Activated CD8-positive, alpha-beta T cell treated with anti-CD3 and anti-CD28 coated beads for 36 hours (primary cell): ENCODE measurements around the gene FUT7. TPM values are rescaled to one million over a fixed set of nuclear protein-coding genes. Genes with fewer than 3 reads are reported as not detected.

Source experiments
- ATAC-seq: fragments of 200-7000 bp; cut with Tn5 transposase; one replicate; pipeline ENCODE4 v1.10.0; 2021; ENCODE audit warnings: mild to moderate bottlenecking, moderate library complexity
- CTCF ChIA-PET: fragments of 350-600 bp; sonication (Branson Sonifier 250); formaldehyde crosslinking; loops from one replicate; lab custom pipeline; 2021; ENCODE audit warnings: antibody characterized with exemption; lab: Charles Lee
- POLR2A ChIA-PET: fragments of 350-600 bp; sonication (Branson Sonifier 250); formaldehyde crosslinking; loops from one replicate; lab custom pipeline; 2021; ENCODE audit warnings: antibody characterized with exemption; lab: Charles Lee
- DNase-seq: peaks from one replicate; pipeline ENCODE4 v3.0.0-alpha.2; 2020
- H3K27ac Mint-ChIP-seq: one replicate; pipeline ENCODE4 v1.8.0; 2021; ENCODE audit warnings: mild to moderate bottlenecking, mixed read lengths
- H3K27me3 Mint-ChIP-seq: one replicate; pipeline ENCODE4 v1.8.0; 2021; ENCODE audit warnings: mixed read lengths
- H3K36me3 Mint-ChIP-seq: one replicate; pipeline ENCODE4 v1.8.0; 2021; ENCODE audit warnings: low read depth, mixed read lengths
- H3K4me1 Mint-ChIP-seq: one replicate; pipeline ENCODE4 v1.8.0; 2021; ENCODE audit warnings: low read depth, mixed read lengths
- H3K4me3 Mint-ChIP-seq: one replicate; pipeline ENCODE4 v1.8.0; 2021; ENCODE audit warnings: mild to moderate bottlenecking, moderate library complexity, mixed read lengths
- H3K9me3 Mint-ChIP-seq: one replicate; pipeline ENCODE4 v1.8.0; 2021; ENCODE audit warnings: mixed read lengths
- intact Hi-C: fragments of 100-400 bp; cut with micrococcal nuclease; formaldehyde crosslinking; loops from one replicate; pipeline ENCODE4 v1.10.0; 2022
- total RNA-seq, 2 experiments: library from RNA; stranded (reverse); gene quantifications; one replicate each; pipeline ENCODE4 v1.2.3, GENCODE V29; 2021
- TF ChIP-seq, protein P1 (sequence below): fragments of 200-600 bp; IDR thresholded peaks from one replicate; pipeline ENCODE4 v1.8.0; 2022; ENCODE audit warnings: antibody characterized with exemption, mild to moderate bottlenecking

The FUT7 gene
- total RNA-seq, 2 experiments from 2014 or later: 0.09 TPM; not detected in 1

- intact Hi-C loops: no loop called here
- DNase-seq (no peak), ATAC-seq (no peak)
- CTCF ChIA-PET: no interaction called here
- H3K9me3 Mint-ChIP-seq: no peaks in the 10 kb centered on the region
- POLR2A ChIA-PET: no interaction called here
- no peaks in the 10 kb centered on the region for H3K4me1 Mint-ChIP-seq
- no peaks in the 10 kb centered on the region for H3K36me3 Mint-ChIP-seq
- TF ChIP-seq, protein P1, sequence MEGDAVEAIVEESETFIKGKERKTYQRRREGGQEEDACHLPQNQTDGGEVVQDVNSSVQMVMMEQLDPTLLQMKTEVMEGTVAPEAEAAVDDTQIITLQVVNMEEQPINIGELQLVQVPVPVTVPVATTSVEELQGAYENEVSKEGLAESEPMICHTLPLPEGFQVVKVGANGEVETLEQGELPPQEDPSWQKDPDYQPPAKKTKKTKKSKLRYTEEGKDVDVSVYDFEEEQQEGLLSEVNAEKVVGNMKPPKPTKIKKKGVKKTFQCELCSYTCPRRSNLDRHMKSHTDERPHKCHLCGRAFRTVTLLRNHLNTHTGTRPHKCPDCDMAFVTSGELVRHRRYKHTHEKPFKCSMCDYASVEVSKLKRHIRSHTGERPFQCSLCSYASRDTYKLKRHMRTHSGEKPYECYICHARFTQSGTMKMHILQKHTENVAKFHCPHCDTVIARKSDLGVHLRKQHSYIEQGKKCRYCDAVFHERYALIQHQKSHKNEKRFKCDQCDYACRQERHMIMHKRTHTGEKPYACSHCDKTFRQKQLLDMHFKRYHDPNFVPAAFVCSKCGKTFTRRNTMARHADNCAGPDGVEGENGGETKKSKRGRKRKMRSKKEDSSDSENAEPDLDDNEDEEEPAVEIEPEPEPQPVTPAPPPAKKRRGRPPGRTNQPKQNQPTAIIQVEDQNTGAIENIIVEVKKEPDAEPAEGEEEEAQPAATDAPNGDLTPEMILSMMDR: no peak
- no peak overlapping the region for H3K4me3 Mint-ChIP-seq
- H3K27ac Mint-ChIP-seq: no peak overlapping the region
- peaks cover 11% of the 10 kb centered on the region for H3K27me3 Mint-ChIP-seq
Observed at GRCh38 chr9:136983656-136984314, 48.1 kb downstream of the FUT7 start.

DNA sequence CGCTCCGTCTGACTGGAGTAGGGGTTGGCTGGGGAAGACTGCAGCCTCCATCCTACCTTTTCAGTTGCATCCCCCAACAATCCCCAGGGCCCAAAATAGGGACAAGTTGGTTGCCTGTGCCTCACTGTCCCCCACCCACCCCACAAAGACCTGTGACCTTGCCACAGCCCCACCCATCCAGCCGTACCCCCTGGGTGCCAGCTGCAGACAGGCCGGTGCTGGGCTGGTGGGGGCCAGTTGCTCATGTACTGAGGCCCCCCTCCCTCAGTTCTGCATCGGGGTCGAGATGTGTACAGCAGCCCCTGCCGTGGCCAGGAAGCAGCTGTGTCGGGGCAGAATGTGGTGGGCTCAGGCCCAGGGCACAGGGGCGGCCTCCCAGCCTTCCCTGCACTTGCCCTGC lies 48.7 kb downstream of the FUT7 start:
- intact Hi-C loops: no loop called here
- ATAC-seq (no peak), DNase-seq (no peak)
- ChIA-PET POLR2A (no interaction called here), CTCF (no interaction called here)
- H3K27ac Mint-ChIP-seq: no peak overlapping the region
- no peaks in the 10 kb centered on the region for H3K4me1 Mint-ChIP-seq
- no peak overlapping the region for H3K4me3 Mint-ChIP-seq
- no peaks in the 10 kb centered on the region for H3K9me3 Mint-ChIP-seq
- H3K36me3 Mint-ChIP-seq: no peaks in the 10 kb centered on the region
- TF ChIP-seq, protein P1: no peak
- peaks cover 11% of the 10 kb centered on the region for H3K27me3 Mint-ChIP-seq

DNA sequence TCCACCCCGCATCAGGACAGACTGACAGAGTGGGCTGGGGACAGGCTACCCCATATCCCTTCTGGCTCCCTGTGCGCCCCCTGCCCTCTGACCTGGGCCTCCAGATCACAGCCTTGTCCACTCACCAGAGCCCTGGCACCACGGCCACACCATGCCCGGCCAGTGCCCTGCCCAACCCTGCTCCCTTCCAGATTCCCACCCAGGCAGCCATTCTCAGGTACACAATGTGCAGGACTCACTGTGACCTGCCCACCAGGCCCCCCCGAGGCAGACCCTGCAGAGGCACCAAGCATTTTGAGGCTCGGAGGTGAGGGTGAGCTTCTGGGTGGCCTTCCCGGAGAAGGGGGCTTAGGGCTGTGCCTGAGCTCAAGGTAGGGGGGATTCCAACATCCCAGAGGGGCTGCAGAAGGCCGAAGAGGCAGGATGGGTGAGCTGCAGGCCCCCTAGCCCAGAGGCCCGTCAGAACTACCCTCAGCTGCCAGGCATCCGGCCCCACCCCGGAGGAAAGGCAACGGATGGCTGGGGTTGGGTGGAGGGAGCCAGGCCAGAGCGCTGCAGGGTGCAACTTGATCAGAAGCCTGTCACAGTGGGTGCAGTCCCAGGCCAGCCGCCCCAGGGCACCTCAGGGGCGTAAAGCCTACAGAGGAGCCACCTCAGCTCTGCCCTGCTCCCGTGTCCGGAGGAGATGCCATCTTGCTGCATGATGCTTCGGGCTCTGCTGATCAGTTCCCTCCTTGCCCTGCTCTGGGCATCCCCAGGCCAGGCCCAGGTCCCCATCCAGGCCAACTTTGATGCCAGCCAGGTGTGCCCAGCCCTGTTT lies 49.4 kb downstream of the FUT7 start, which contains the start of gene LCNL1:
Gene LCNL1 (plus strand): TSS at position 762 of the 820 bp plus-strand sequence. CDS start 594 bp downstream, outside the sequence.
- ATAC-seq: no peak
- no peak for DNase-seq
- Mint-ChIP-seq H3K36me3 (no peaks in the 10 kb centered on the region), H3K9me3 (no peaks in the 10 kb centered on the region), H3K27me3 (peaks cover 11% of the 10 kb centered on the region), H3K4me1 (no peaks in the 10 kb centered on the region), H3K4me3 (no peak within 1 kb of the TSS), H3K27ac (no peak within 1 kb of the TSS)
- POLR2A ChIA-PET: interaction anchor here (1.2 kb wide), 1 partner anchor 9 kb away, joined by 3 read pairs; no protein-coding TSS in a partner anchor
- TF ChIP-seq, protein P1: no peak
- CTCF ChIA-PET: interaction anchor here (1.4 kb wide), 1 partner anchor 8 kb away, joined by 3 read pairs; no protein-coding TSS in a partner anchor
- intact Hi-C loops: no loop called here

GRCh38 chr9:136981588-136982231 lies 50.2 kb downstream of the FUT7 start:
- ChIA-PET POLR2A (interaction anchor here (1.2 kb wide), 1 partner anchor 9 kb away, joined by 3 read pairs; no protein-coding TSS in a partner anchor), CTCF (interaction anchor here (1.4 kb wide), 1 partner anchor 9 kb away, joined by 3 read pairs; no protein-coding TSS in a partner anchor)
- intact Hi-C loops: no loop called here
- no peak for DNase-seq
- H3K36me3 Mint-ChIP-seq: no peaks in the 10 kb centered on the region
- no peak overlapping the region for H3K27ac Mint-ChIP-seq
- H3K4me3 Mint-ChIP-seq: no peak overlapping the region
- peaks cover 2% of the 10 kb centered on the region for H3K4me1 Mint-ChIP-seq
- H3K27me3 Mint-ChIP-seq: peaks cover 11% of the 10 kb centered on the region
- TF ChIP-seq, protein P1: no peak
- ATAC-seq: no peak
- no peaks in the 10 kb centered on the region for H3K9me3 Mint-ChIP-seq
